ENCODE measurements around the gene DOCK10.

The DOCK10 gene

GRCh38 chr2:224882291-224883171 is 159.7 kb downstream of the DOCK10 start:
- H3K9me3 ChIP-seq (ENCODE audit: control insufficient read depth, low read length) = no peaks in the 10 kb centered on the region
- 100% methylated on average over 1 of the region's 4 CpGs for WGBS, 2 experiments (ENCODE audit: insufficient coverage in 2 of 2)
- peaks cover 7% of the 10 kb centered on the region for H3K4me1 ChIP-seq (ENCODE audit: control insufficient read depth, insufficient read depth, low read length, poor library complexity, severe bottlenecking)
- H3K27ac ChIP-seq (ENCODE audit: low read depth, low read length, severe bottlenecking) = no peak overlapping the region
- H3K4me3 ChIP-seq (ENCODE audit: extremely low read depth, insufficient read depth, low read length, poor library complexity, severe bottlenecking) = no peak overlapping the region
- H3K36me3 ChIP-seq (ENCODE audit: control insufficient read depth, insufficient read depth, low read length) = no peaks in the 10 kb centered on the region

- Histone ChIP-seq H3K27ac (ENCODE audit: low read depth, low read length, severe bottlenecking) (no peak overlapping the region), H3K36me3 (ENCODE audit: control insufficient read depth, insufficient read depth, low read length) (no peaks in the 10 kb centered on the region), H3K4me1 (ENCODE audit: control insufficient read depth, insufficient read depth, low read length, poor library complexity, severe bottlenecking) (peaks cover 7% of the 10 kb centered on the region), H3K4me3 (ENCODE audit: extremely low read depth, insufficient read depth, low read length, poor library complexity, severe bottlenecking) (no peak overlapping the region), H3K9me3 (ENCODE audit: control insufficient read depth, low read length) (no peaks in the 10 kb centered on the region)
- 81 to 92% methylated on average over 1 of the region's 1 CpG for WGBS, 2 experiments (ENCODE audit: insufficient coverage in 2 of 2)
These were observed 160.4 kb downstream of the DOCK10 start for GRCh38 chr2:224881846-224882245.

GRCh38 chr2:224876522-224876921 is 165.7 kb downstream of the DOCK10 start:
- Histone ChIP-seq H3K4me3 (ENCODE audit: extremely low read depth, insufficient read depth, low read length, poor library complexity, severe bottlenecking) (no peak overlapping the region), H3K36me3 (ENCODE audit: control insufficient read depth, insufficient read depth, low read length) (no peaks in the 10 kb centered on the region), H3K4me1 (ENCODE audit: control insufficient read depth, insufficient read depth, low read length, poor library complexity, severe bottlenecking) (no peaks in the 10 kb centered on the region), H3K9me3 (ENCODE audit: control insufficient read depth, low read length) (no peaks in the 10 kb centered on the region), H3K27ac (ENCODE audit: low read depth, low read length, severe bottlenecking) (no peak overlapping the region)
- 84 to 90% methylated on average over 6 of the region's 6 CpGs for WGBS, 2 experiments (ENCODE audit: insufficient coverage in 2 of 2)

GRCh38 chr2:224875841-224876240 is 166.4 kb downstream of the DOCK10 start:
- Histone ChIP-seq H3K4me3 (ENCODE audit: extremely low read depth, insufficient read depth, low read length, poor library complexity, severe bottlenecking) (no peak overlapping the region), H3K36me3 (ENCODE audit: control insufficient read depth, insufficient read depth, low read length) (no peaks in the 10 kb centered on the region), H3K4me1 (ENCODE audit: control insufficient read depth, insufficient read depth, low read length, poor library complexity, severe bottlenecking) (no peaks in the 10 kb centered on the region), H3K27ac (ENCODE audit: low read depth, low read length, severe bottlenecking) (no peak overlapping the region), H3K9me3 (ENCODE audit: control insufficient read depth, low read length) (no peaks in the 10 kb centered on the region)
- WGBS, 2 experiments (ENCODE audit: insufficient coverage in 2 of 2) = 67% methylated on average over 1 of the region's 2 CpGs; no CpG with 5 or more reads in 1 of the 2 experiments

- no CpG with 5 or more reads among the region's 1 CpG for WGBS, 2 experiments (ENCODE audit: insufficient coverage in 2 of 2)
- no peak overlapping the region for H3K27ac ChIP-seq (ENCODE audit: low read depth, low read length, severe bottlenecking)
- H3K36me3 ChIP-seq (ENCODE audit: control insufficient read depth, insufficient read depth, low read length) = no peaks in the 10 kb centered on the region
- H3K4me3 ChIP-seq (ENCODE audit: extremely low read depth, insufficient read depth, low read length, poor library complexity, severe bottlenecking) = no peak overlapping the region
- no peaks in the 10 kb centered on the region for H3K4me1 ChIP-seq (ENCODE audit: control insufficient read depth, insufficient read depth, low read length, poor library complexity, severe bottlenecking)
- no peaks in the 10 kb centered on the region for H3K9me3 ChIP-seq (ENCODE audit: control insufficient read depth, low read length)
These were observed 167.1 kb downstream of the DOCK10 start for GRCh38 chr2:224875153-224875552.

- WGBS, 2 experiments (ENCODE audit: insufficient coverage in 2 of 2) = no CpG with 5 or more reads among the region's 1 CpG
- Histone ChIP-seq H3K4me3 (ENCODE audit: extremely low read depth, insufficient read depth, low read length, poor library complexity, severe bottlenecking) (no peak overlapping the region), H3K36me3 (ENCODE audit: control insufficient read depth, insufficient read depth, low read length) (no peaks in the 10 kb centered on the region)
These were observed 170.5 kb downstream of the DOCK10 start for GRCh38 chr2:224871813-224872212.

GRCh38 chr2:224870341-224870740 is 171.9 kb downstream of the DOCK10 start:
- Histone ChIP-seq H3K36me3 (ENCODE audit: control insufficient read depth, insufficient read depth, low read length) (no peaks in the 10 kb centered on the region), H3K9me3 (ENCODE audit: control insufficient read depth, low read length) (no peaks in the 10 kb centered on the region), H3K27ac (ENCODE audit: low read depth, low read length, severe bottlenecking) (no peak overlapping the region), H3K4me1 (ENCODE audit: control insufficient read depth, insufficient read depth, low read length, poor library complexity, severe bottlenecking) (no peaks in the 10 kb centered on the region), H3K4me3 (ENCODE audit: extremely low read depth, insufficient read depth, low read length, poor library complexity, severe bottlenecking) (no peak overlapping the region)

More at GRCh38 chr2:224871813-224872212, 170.5 kb downstream of the DOCK10 start:
- no peaks in the 10 kb centered on the region for H3K4me1 ChIP-seq (ENCODE audit: control insufficient read depth, insufficient read depth, low read length, poor library complexity, severe bottlenecking)
- no peaks in the 10 kb centered on the region for H3K9me3 ChIP-seq (ENCODE audit: control insufficient read depth, low read length)
- no peak overlapping the region for H3K27ac ChIP-seq (ENCODE audit: low read depth, low read length, severe bottlenecking)

- Histone ChIP-seq H3K36me3 (ENCODE audit: control insufficient read depth, insufficient read depth, low read length) (no peaks in the 10 kb centered on the region), H3K27ac (ENCODE audit: low read depth, low read length, severe bottlenecking) (no peak overlapping the region), H3K9me3 (ENCODE audit: control insufficient read depth, low read length) (no peaks in the 10 kb centered on the region), H3K4me3 (ENCODE audit: extremely low read depth, insufficient read depth, low read length, poor library complexity, severe bottlenecking) (no peak overlapping the region), H3K4me1 (ENCODE audit: control insufficient read depth, insufficient read depth, low read length, poor library complexity, severe bottlenecking) (no peaks in the 10 kb centered on the region)
- WGBS, 2 experiments (ENCODE audit: insufficient coverage in 2 of 2) = 83% methylated on average over 1 of the region's 3 CpGs; no CpG with 5 or more reads in 1 of the 2 experiments
These were observed 172.6 kb downstream of the DOCK10 start for GRCh38 chr2:224869601-224870233.

- WGBS, 2 experiments (ENCODE audit: insufficient coverage in 2 of 2) = 93 to 94% methylated on average over 2 of the region's 2 CpGs
- no peaks in the 10 kb centered on the region for H3K36me3 ChIP-seq (ENCODE audit: control insufficient read depth, insufficient read depth, low read length)
These were observed 177.3 kb downstream of the DOCK10 start for GRCh38 chr2:224865016-224865415.

GRCh38 chr2:224861266-224861665 is 181.0 kb downstream of the DOCK10 start:
- Histone ChIP-seq H3K4me3 (ENCODE audit: extremely low read depth, insufficient read depth, low read length, poor library complexity, severe bottlenecking) (no peak overlapping the region), H3K4me1 (ENCODE audit: control insufficient read depth, insufficient read depth, low read length, poor library complexity, severe bottlenecking) (no peaks in the 10 kb centered on the region), H3K27ac (ENCODE audit: low read depth, low read length, severe bottlenecking) (no peak overlapping the region), H3K9me3 (ENCODE audit: control insufficient read depth, low read length) (no peaks in the 10 kb centered on the region), H3K36me3 (ENCODE audit: control insufficient read depth, insufficient read depth, low read length) (no peaks in the 10 kb centered on the region)
- 67 to 88% methylated on average over 1 to 3 of the region's 4 CpGs for WGBS, 2 experiments (ENCODE audit: insufficient coverage in 2 of 2)

More at GRCh38 chr2:224865016-224865415, 177.3 kb downstream of the DOCK10 start:
- Histone ChIP-seq H3K4me3 (ENCODE audit: extremely low read depth, insufficient read depth, low read length, poor library complexity, severe bottlenecking) (no peak overlapping the region), H3K27ac (ENCODE audit: low read depth, low read length, severe bottlenecking) (no peak overlapping the region), H3K4me1 (ENCODE audit: control insufficient read depth, insufficient read depth, low read length, poor library complexity, severe bottlenecking) (no peaks in the 10 kb centered on the region), H3K9me3 (ENCODE audit: control insufficient read depth, low read length) (no peaks in the 10 kb centered on the region)

GRCh38 chr2:224860786-224861185 is 181.5 kb downstream of the DOCK10 start:
- no peaks in the 10 kb centered on the region for H3K4me1 ChIP-seq (ENCODE audit: control insufficient read depth, insufficient read depth, low read length, poor library complexity, severe bottlenecking)
- H3K9me3 ChIP-seq (ENCODE audit: control insufficient read depth, low read length) = no peaks in the 10 kb centered on the region
- H3K36me3 ChIP-seq (ENCODE audit: control insufficient read depth, insufficient read depth, low read length) = no peaks in the 10 kb centered on the region
- no peak overlapping the region for H3K27ac ChIP-seq (ENCODE audit: low read depth, low read length, severe bottlenecking)
- H3K4me3 ChIP-seq (ENCODE audit: extremely low read depth, insufficient read depth, low read length, poor library complexity, severe bottlenecking) = no peak overlapping the region
